Fibroblast of mammary gland (primary cell): ENCODE results near the gene CDT1.
A peak's percentile ranks its signal among the peaks of the same experiment; 100 is the strongest.

Experiments used
- DNase-seq: peaks from one replicate; pipeline ENCODE4 v3.0.0-alpha.2; 2010; ENCODE audit warnings: low read depth
- H3K4me3 ChIP-seq: 2 replicates; pipeline ENCODE4 v1.5.1; 2011; ENCODE audit warnings: low read depth, mild to moderate bottlenecking, low read length, moderate library complexity; ENCODE audit not compliant: control insufficient read depth
- CTCF ChIP-seq: conservative IDR thresholded peaks from 2 replicates; pipeline ENCODE4 v1.5.1; 2011; ENCODE audit warnings: low read depth, low read length, inconsistent platforms; ENCODE audit not compliant: control insufficient read depth, insufficient read depth

CDT1 gene

GRCh38 chr16:88814144-88814502 is 10.5 kb downstream of the CDT1 start:
- DNase-seq = no peak
- no peak overlapping the region for H3K4me3 ChIP-seq
- no peak for TF ChIP-seq CTCF

DNA sequence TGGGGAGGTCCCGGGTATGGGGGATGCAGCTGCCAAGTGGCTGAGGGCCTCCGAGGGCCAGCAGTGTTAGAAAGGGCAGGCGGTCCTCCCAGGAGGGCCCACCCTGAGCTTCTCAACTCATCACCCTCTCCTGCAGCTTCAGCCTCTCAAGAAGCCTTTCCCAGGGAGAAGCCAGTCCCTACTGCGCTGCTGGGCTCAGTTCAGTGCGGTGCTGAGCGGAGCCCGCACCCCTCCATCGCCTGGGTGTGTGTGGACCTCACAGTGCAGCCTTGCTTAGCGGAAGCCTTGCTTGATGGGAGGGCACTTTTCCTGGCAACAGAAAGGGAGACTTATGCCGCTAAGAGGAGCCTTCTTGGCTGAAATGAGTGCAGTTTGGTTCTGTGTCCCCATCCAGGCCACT is 11.6 kb downstream of the CDT1 start:
- TF ChIP-seq CTCF = no peak
- no peak overlapping the region for H3K4me3 ChIP-seq
- DNase-seq = no peak

- TF ChIP-seq CTCF = peak; percentile 39
- H3K4me3 ChIP-seq = no peak overlapping the region
- DNase-seq = no peak
These were observed 12.5 kb downstream of the CDT1 start for GRCh38 chr16:88815901-88816589.

DNA sequence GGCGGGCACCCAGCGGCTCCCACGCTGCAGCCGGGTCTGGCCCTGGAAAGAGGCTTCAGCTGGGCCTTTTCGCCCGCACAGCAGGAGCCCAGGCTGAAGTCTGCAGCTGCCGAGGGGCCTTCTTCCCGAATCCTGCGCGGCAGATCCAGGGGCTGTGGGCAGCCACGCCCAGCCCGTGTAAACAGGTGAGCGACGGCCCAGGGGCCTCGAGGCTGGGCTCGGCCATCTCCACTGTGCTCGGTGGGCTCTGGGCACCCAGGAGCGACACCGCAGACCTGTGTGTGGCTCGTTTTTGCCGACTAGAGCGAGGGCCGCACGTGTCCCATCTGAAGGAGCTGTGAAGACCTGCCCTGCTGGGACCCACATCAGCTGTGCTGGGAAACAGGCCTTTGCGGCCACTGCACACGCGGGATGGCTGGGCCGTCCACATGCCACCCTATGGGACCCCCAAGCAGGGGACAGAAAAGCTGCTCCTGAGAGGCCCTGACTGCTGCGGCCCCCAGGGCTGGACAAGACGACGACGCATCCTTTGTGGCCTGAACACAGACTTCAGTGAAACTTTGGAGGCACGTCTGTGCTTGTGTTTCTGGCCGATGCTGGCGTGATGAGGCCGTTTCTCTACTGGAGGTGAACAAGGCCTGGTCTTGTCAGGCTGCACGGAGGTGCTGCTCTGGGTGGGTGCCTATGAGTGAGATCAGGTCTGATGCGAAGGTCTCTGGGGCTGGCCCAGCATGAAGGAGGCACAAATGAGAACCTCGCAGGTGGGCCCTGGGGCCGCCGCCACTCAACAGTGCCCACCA is 13.3 kb downstream of the CDT1 start:
- TF ChIP-seq CTCF = no peak
- no peak for DNase-seq
- H3K4me3 ChIP-seq = no peak overlapping the region

DNA sequence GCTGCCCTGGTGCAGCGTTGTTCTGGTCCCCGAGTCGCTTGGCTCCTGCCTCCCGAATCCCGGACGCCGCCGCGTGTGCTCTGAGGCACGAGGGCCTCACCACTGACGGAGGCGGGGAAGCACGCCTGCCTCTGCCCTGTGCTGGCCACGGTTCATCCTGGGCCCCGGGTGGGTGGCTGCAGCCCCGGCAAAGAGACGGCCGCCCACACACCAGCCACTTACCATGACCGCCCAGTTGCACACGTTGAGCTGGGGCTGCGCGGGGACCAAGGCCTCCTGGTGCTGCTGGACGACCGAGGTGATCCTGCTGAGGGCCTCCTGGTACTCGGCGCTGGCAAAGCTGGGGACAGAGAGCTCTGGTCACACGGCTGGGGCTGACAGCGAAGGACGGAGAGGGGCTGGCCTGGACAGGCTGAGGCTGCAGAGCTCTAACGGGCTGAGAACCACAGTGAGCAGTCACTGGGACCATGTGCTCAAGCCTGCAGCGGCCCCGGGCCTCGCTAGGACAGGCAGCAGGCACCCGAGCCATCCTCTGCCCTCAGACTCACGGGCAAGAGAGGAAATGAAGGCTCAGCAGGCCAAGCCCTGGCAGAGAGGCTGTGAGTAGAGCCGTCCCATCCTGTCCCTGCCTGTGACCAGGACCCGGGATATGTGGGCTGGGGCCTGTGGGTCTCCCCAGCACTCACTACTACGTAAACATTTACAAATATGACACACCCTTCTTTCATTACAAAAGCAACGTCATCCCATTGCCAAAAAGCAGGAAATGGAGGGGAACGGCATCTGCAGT is 14.4 kb downstream of the CDT1 start:
- no peak for TF ChIP-seq CTCF
- no peak for DNase-seq
- H3K4me3 ChIP-seq = no peak overlapping the region

DNA sequence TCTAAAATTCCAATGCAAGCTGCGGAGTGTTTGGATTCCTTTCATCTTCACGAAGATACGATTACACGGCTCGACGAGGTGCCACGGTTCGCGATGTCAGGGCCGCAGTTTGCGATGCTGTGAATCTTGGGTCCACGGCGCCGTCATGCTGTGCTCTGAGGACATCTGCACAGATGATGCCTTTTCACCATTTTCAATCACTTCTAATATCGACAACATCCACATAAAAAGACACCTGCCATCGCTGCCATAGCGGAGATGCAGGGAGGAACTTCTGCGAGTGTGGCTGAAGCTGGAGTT is 14.9 kb downstream of the CDT1 start:
- no peak overlapping the region for H3K4me3 ChIP-seq
- DNase-seq = no peak
- TF ChIP-seq CTCF = no peak
